OCI-LY7 (cell line): ENCODE results near the gene AQP11. TPM values are rescaled to one million over a fixed set of nuclear protein-coding genes. Genes with fewer than 3 reads are reported as not detected.
A peak's percentile ranks its signal among the peaks of the same experiment; 100 is the strongest.

ENCODE experiments used
- BruUV-seq: library from RNA; stranded (reverse); fragments of 400-500 nt; replicated peaks from 2 replicates; lab custom pipeline; 2021; lab: Mats Ljungman, UMichigan
- CTCF ChIA-PET: fragments of 300-600 bp; sonication (Branson Sonifier 250); formaldehyde crosslinking; loops from one replicate; lab custom pipeline; 2022; ENCODE audit warnings: antibody characterized with exemption; ENCODE audit not compliant: unreplicated experiment; lab: Charles Lee
- POLR2A ChIA-PET: fragments of 300-600 bp; sonication (Branson Sonifier 250); formaldehyde crosslinking; loops from one replicate; lab custom pipeline; 2022; ENCODE audit warnings: antibody characterized with exemption; lab: Charles Lee
- DNase-seq: peaks from one replicate; pipeline ENCODE4 v3.0.0-alpha.2; 2015; ENCODE audit warnings: low spot score
- H2AFZ ChIP-seq: fragments of 200-600 bp; sonication (generic), shearing (Covaris generic); 2 replicates; pipeline ENCODE4 v1.6.1; 2014; ENCODE audit warnings: mild to moderate bottlenecking, antibody characterized with exemption, low read length, moderate library complexity
- H3K27ac ChIP-seq: fragments of 200-600 bp; sonication (generic); 2 replicates; pipeline ENCODE4 v1.5.1; 2014; ENCODE audit warnings: mixed run types, low read depth, mild to moderate bottlenecking, moderate library complexity, low read length, inconsistent platforms; ENCODE audit not compliant: poor library complexity, severe bottlenecking
- H3K36me3 ChIP-seq: fragments of 200-600 bp; sonication (generic); 2 replicates; pipeline ENCODE4 v1.6.1; 2014; ENCODE audit warnings: mild to moderate bottlenecking, antibody characterized with exemption, low read length, moderate library complexity, mixed read lengths; ENCODE audit not compliant: insufficient read depth
- H3K4me1 ChIP-seq: fragments of 200-600 bp; sonication (generic); 2 replicates; pipeline ENCODE4 v1.5.1; 2014; ENCODE audit warnings: mild to moderate bottlenecking, low read length; ENCODE audit not compliant: insufficient read depth, poor library complexity, severe bottlenecking
- H3K4me2 ChIP-seq: fragments of 200-600 bp; sonication (generic); 2 replicates; pipeline ENCODE4 v1.6.1; 2014; ENCODE audit warnings: mild to moderate bottlenecking, low read length
- H3K4me3 ChIP-seq: fragments of 200-600 bp; sonication (generic); 2 replicates; pipeline ENCODE4 v1.5.1; 2014; ENCODE audit warnings: mild to moderate bottlenecking, low read depth, low read length; ENCODE audit not compliant: poor library complexity, severe bottlenecking
- H3K79me2 ChIP-seq: fragments of 200-600 bp; sonication (generic); 2 replicates; pipeline ENCODE4 v1.6.1; 2016; ENCODE audit warnings: low read depth, mild to moderate bottlenecking, low read length, moderate library complexity, mixed read lengths; ENCODE audit not compliant: insufficient read depth
- H3K9me2 ChIP-seq: fragments of 200-600 bp; sonication (generic); 2 replicates; pipeline ENCODE4 v1.6.1; 2016; ENCODE audit warnings: mild to moderate bottlenecking, low read length, mixed read lengths; ENCODE audit not compliant: insufficient read depth
- H3K9me3 ChIP-seq: fragments of 200-600 bp; sonication (generic); 2 replicates; pipeline ENCODE4 v1.6.1; 2014; ENCODE audit warnings: mild to moderate bottlenecking, mixed run types, low read length, mixed read lengths
- H4K20me1 ChIP-seq: fragments of 200-600 bp; sonication (generic); 2 replicates; pipeline ENCODE4 v1.6.1; 2014; ENCODE audit warnings: mild to moderate bottlenecking, antibody characterized with exemption, low read length, moderate library complexity, mixed read lengths; ENCODE audit not compliant: insufficient read depth
- CTCF ChIP-seq: fragments of 200-600 bp; sonication (generic); conservative IDR thresholded peaks from 2 replicates; pipeline ENCODE4 v1.5.1; 2014; ENCODE audit warnings: mild to moderate bottlenecking, antibody characterized with exemption, low read length, moderate library complexity, mixed read lengths
- EZH2phosphoT487 ChIP-seq: fragments of 200-600 bp; sonication (generic); IDR thresholded peaks from 2 replicates; pipeline ENCODE4 v1.6.1; 2018; ENCODE audit warnings: low read depth, borderline replicate concordance, mild to moderate bottlenecking, mixed run types, antibody characterized with exemption, low read length, moderate library complexity, mixed read lengths
- intact Hi-C: fragments of 100-400 bp; cut with micrococcal nuclease; formaldehyde crosslinking; loops from one replicate; pipeline ENCODE4 v1.10.0; 2022; ENCODE audit not compliant: unreplicated experiment
- total RNA-seq, 2 experiments: library from RNA; depleted of rRNA in 1 of 2; stranded (reverse); fragments of >200 nt in 1 of 2; shearing (Covaris generic) in 1 of 2; gene quantifications; 2 replicates each; pipeline ENCODE4 v1.2.3, GENCODE V29; 2014 to 2022

Gene AQP11
- total RNA-seq, 2 experiments from 2014 or later, result not detected

GRCh38 chr11:77609234-77609633 lies 19.5 kb downstream of the AQP11 start:
- DNase-seq, result no peak
- Histone ChIP-seq H3K27ac (no peak overlapping the region), H3K9me3 (no peaks in the 10 kb centered on the region), H4K20me1 (no peaks in the 10 kb centered on the region), H3K9me2 (no peaks in the 10 kb centered on the region), H3K79me2 (no peaks in the 10 kb centered on the region), H3K4me2 (no peak overlapping the region), H2AFZ (no peak overlapping the region), H3K4me3 (no peak overlapping the region), H3K4me1 (no peaks in the 10 kb centered on the region), H3K36me3 (peaks cover 55% of the 10 kb centered on the region)
- BruUV-seq, result no TSS peak
- ChIA-PET POLR2A (interaction anchor here (0.6 kb wide), 1 partner anchor 174 kb away, joined by 3 read pairs; no protein-coding TSS in a partner anchor), CTCF (no interaction called here)
- intact Hi-C loops, result no loop called here
- TF ChIP-seq CTCF, result no peak
- TF ChIP-seq EZH2phosphoT487, result no peak

GRCh38 chr11:77611921-77612320 lies 22.2 kb downstream of the AQP11 start:
- Histone ChIP-seq H4K20me1 (no peaks in the 10 kb centered on the region), H3K4me1 (no peaks in the 10 kb centered on the region), H3K4me2 (no peak overlapping the region), H3K36me3 (peaks cover 68% of the 10 kb centered on the region), H2AFZ (no peak overlapping the region), H3K9me2 (no peaks in the 10 kb centered on the region), H3K27ac (no peak overlapping the region), H3K4me3 (no peak overlapping the region), H3K79me2 (no peaks in the 10 kb centered on the region), H3K9me3 (no peaks in the 10 kb centered on the region)
- no TSS peak for BruUV-seq
- no peak for DNase-seq
- intact Hi-C loops, result no loop called here
- ChIA-PET POLR2A (interaction anchor here (0.6 kb wide), 1 partner anchor 1748 kb away, joined by 3 read pairs; no protein-coding TSS in a partner anchor), CTCF (no interaction called here)
- no peak for TF ChIP-seq EZH2phosphoT487
- TF ChIP-seq CTCF, result no peak

GRCh38 chr11:77617892-77618291 lies 28.1 kb downstream of the AQP11 start:
- Histone ChIP-seq H3K9me2 (no peaks in the 10 kb centered on the region), H3K36me3 (peaks cover 87% of the 10 kb centered on the region), H2AFZ (no peak overlapping the region), H4K20me1 (no peaks in the 10 kb centered on the region), H3K4me3 (no peak overlapping the region), H3K4me1 (no peaks in the 10 kb centered on the region), H3K79me2 (no peaks in the 10 kb centered on the region), H3K4me2 (no peak overlapping the region), H3K9me3 (no peaks in the 10 kb centered on the region), H3K27ac (no peak overlapping the region)
- intact Hi-C loops, result no loop called here
- POLR2A ChIA-PET, result no interaction called here
- CTCF ChIA-PET, result no interaction called here
- no peak for DNase-seq
- TF ChIP-seq EZH2phosphoT487 (no peak), CTCF (no peak)
- BruUV-seq, result TSS peak; percentile 26
